HG03039 (cell line): ENCODE data around the gene TMEM125.

Experiments
- ATAC-seq: cut with Tn5 transposase; IDR thresholded peaks from one replicate; pipeline ENCODE4 v1.9.1; 2021; ENCODE audit warnings: mild to moderate bottlenecking, moderate library complexity; ENCODE audit not compliant: unreplicated experiment

The TMEM125 gene

DNA sequence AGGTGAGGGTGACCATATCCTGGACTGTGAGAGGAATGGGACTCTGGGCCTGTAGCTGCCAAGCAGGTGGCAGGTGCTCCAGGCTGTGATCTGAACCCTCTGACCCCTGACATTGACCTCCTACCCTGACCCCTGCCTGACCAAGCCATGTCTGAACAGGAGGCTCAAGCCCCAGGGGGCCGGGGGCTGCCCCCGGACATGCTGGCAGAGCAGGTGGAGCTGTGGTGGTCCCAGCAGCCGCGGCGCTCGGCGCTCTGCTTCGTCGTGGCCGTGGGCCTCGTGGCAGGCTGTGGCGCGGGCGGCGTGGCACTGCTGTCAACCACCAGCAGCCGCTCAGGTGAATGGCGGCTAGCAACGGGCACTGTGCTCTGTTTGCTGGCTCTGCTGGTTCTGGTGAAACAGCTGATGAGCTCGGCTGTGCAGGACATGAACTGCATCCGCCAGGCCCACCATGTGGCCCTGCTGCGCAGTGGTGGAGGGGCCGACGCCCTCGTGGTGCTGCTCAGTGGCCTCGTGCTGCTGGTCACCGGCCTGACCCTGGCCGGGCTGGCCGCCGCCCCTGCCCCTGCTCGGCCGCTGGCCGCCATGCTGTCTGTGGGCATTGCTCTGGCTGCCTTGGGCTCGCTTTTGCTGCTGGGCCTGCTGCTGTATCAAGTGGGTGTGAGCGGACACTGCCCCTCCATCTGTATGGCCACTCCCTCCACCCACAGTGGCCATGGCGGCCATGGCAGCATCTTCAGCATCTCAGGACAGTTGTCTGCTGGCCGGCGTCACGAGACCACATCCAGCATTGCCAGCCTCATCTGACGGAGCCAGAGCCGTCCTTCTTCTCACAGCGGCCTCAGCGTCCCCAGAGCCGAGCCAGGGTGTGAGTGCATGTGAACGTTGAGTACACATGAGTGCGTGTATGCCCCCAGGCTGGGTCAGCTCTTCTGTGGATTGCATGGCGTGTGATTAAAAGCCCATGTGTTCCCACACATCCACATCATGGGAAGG, 3.1 kb downstream of the TMEM125 start:
- no peak for ATAC-seq

DNA sequence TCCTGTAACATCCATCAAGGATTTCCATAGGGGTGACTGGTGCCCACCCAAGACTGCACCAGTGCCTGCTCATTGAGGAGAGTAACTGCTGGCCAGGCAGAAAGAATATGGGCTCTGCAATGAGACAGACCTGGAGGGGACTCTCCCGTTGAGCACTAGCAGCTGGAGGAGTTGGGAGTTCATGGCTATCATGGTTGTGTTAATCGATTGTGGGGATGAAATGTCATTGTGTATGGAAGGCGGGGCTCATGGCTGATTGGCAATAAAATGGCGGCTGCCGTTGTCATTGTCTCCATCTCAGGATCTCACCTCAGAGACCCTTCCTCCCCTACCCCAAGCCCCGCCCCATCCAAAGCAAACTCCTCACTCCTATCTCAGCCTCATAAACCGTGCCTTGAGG, 3.9 kb downstream of the TMEM125 start:
- no peak for ATAC-seq

DNA sequence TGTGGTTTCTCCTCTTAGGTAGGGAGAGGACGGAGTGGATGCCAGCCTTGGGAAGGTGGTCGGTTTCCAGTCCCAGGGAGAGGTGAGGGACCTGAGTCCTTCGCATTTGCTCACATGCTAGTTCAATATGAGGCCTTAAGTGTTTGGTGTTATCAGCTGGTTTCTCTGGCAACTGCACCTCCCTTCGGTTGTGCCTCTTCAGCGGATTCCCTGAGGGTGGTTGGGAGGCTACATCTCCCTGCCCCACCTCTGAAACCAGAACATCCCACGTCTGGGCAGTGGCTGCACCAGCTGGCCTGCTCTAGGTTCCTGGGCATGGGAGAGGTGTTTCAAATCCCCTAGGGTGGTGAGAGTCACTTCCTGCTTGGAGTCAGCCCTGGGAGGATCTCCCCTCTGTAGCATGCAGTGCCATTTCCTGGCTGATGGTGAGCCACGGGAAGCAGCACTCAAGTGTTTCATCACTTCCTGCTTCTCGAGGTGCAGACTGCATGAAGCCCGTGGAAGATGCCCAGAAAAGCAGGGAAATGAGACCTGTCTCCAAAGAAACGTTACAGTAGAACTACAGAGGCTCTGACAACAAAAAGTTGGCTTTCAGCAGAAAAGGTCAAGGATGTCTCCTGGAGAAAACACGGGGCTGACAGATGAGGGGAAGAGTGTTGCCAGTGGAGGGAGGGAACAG, 4.5 kb downstream of the TMEM125 start:
- ATAC-seq: no peak

DNA sequence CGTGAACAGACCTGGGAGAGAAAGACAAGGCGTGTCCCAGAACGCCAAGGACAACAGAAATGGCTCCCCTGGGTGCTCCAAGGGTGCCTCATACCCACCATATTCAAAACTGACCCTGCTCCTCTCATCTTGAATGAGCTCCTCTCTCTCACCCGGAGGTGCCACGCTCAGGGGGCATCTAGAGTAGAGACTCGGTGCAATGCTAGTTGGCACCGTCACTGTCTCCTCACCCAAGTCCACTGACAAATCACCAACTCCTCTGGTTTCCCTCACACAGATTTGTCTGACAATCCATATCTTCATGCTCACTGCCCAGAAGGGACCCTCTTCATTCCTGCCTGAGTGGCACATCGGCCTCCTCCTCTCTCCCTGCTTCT, 5.0 kb downstream of the TMEM125 start:
- ATAC-seq: no peak

DNA sequence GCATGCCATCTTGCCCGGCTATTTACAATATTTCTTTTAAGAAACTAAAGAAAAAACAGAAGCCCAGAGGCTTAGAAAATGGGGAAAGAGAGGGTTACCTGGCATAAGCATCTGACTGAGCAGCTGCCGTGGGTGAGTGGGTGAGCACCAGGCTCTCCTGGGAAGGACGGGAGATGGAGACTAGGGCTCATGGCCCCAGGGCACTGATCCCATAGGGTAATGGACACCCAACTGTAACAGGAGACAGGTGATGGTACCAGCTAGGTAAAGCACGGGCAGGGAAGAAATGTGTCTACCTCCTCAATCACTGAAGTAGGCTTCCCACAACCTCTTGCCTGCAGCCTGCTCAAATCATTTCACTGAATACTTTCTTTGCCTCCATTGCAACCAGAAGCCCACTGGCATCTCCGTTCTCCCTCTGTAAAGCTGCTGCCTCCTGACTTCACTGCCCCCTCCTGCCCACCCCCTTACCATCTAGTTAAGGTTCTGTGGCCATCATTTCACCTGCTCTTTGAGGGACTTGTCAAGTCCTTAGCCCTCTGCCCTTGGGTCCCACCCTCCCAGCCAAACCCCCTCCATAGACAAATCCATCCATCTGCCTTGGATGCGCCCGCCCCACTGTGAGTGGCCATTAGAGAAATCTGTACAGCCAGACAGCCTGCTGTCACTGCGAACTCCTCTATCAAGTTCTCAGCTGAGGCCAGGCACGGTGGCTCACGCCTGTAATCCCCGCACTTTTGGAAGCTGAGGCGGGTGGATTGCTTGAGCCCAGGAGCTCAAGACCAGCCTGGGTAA, 6.2 kb downstream of the TMEM125 start:
- no peak for ATAC-seq

DNA sequence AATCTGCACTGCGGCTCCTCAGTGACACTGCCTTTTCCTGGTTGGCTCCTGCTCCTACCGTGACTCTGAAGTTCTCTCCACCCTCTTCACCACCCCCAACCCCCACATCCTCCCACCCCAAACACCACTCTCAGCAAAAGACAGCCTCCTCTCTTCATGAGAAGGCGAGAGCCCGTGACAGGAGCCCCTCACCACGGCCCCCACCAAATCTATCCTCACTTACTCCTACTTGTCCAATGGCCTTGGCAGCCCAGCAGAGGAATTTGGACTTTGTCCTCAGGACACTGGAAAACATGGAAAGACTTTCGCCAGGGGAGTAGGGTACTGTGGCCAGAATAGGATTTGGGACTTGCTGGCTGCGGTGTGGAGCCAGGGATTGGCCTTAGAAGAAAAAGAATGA, 6.9 kb downstream of the TMEM125 start:
- ATAC-seq: no peak

DNA sequence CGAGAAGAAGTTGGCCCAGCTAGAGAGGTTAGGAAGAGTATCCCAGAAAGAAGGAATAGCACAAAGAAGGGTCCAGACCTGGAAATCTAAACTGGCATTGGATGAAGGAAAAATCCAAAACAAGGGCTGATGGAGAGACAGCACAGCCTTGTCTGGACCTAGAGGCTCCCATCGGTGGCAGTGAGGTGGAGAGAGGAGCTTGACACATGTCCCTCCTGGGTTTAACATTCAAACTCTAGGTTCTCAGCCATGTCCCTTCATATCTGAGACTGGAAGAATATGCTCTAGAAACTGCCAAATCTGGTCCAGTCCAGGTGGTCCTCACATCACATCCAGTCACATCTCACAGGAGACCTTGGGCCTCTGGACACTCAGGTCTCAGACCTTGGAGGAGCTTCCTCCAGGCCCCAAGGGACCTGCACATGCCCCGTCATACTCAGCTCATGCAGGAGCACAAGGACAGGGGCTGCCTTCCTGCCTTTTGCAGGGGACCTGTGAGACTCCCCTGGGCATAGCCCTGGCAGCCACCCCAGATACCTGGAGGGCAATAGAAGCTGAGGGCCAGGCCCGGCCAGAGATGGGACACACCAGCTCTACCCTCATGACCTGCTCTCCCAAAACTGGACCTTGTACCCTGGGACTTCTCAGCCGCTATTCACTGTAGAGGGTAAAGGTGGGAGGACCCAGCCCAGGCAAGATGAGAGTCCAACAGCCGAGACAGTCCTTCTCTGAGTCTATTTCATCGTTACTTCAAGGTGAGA, 7.5 kb downstream of the TMEM125 start:
- no peak for ATAC-seq

DNA sequence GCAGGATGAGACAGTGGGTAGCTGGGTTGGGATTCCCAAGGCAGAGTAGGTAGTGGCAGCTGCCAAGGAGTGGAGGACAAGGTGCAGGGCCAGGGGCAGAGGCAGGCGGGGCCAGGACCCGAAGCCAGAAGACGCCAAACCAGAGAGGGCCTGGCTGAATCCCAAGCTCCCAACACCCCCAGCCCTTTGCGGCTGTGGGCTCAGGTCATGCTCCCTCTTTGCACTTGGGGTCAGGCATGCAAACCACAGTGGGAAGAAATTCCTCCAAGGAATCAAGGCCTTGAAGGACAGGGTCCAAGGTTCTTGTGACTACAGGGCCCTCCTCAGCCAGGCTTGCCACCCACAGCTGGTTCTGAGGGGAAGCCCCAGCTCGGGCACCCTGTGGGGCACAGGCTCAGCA, 9.4 kb downstream of the TMEM125 start:
- no peak for ATAC-seq

DNA sequence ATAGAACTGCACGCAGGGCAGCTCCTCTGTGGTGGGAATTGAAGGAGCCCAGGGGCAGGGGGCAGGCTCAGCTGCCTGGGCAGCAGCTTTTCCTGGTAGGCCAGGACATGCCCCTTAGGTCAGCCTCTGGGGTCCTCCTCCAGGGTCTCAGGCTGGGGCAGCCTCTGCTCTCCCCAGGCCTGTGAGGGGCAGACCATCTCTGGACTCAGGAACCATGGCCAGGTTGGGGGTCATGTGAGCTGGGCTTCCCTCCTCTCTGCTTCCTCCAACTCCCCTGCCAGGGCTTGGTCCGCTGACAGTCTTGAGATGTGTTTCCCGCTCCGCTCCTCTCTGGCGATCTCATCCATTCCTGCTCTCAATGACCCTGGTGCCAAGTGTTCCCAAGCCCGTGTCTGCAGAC, 9.9 kb downstream of the TMEM125 start:
- ATAC-seq: no peak

DNA sequence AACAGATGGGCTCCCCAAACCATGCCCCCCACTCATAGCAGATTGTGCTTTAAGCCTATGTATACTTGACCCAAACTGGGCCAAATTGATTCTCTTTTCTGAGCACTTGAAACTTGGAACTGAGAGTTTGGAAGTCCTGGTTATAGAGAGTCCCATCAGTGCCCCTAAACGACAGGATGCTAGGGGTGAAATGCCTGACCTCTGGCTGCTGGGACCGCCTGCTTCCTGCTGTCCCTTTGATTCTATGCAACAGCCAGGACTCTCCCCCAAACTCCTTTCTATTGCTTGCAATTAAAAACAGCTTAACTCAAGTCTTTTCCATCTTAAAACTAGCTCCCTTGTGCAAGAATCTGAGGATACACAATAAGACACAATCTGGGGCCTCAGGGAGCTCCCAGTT, 10.9 kb downstream of the TMEM125 start:
- ATAC-seq: no peak

DNA sequence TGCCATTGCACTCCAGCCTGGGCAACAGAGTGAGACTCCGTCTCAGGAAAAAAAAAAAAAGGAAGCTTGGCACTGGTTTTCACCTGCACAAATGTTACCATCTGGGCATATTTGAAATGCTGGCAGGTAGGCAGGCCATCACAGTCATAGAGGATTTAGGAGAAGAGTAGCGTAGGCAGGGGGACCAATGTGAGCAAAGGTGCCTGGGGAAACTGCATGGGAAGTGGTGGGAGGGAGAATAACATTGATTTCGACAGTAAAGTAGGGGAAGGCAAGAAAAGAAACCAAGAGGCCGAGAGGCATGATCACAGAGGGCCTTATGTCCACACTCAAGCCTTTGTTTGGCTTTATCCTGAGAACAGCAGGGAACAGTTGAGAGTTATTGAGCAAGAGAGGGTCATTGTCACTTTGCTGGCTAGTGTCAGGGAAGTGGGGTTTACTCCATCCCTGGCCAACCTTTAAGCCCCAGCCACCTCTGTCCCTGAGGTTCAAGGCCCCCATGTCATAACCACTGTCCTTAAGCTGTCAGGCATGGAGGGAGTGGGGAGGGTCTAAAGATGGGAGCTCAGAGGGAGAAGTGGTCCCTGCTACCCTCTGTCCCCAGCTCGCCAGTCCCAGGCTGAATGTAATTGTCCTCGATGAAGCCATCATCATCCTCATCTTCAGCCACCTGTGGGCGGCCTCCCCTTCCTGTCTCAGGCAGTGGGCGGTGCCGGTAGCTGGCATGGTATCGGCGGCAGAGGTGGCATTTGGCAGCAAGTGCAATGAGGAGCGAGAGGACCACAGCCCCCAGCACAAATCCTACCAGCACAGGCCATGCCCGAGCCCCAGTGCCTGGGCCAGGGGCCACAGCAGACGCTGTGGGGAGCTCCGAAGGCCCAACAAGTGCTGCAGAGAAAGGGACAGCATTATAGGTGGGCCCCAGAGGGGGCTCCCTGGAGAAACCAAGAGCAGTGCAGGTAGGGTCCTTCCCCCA, 12.7 kb downstream of the TMEM125 start:
- no peak for ATAC-seq

DNA sequence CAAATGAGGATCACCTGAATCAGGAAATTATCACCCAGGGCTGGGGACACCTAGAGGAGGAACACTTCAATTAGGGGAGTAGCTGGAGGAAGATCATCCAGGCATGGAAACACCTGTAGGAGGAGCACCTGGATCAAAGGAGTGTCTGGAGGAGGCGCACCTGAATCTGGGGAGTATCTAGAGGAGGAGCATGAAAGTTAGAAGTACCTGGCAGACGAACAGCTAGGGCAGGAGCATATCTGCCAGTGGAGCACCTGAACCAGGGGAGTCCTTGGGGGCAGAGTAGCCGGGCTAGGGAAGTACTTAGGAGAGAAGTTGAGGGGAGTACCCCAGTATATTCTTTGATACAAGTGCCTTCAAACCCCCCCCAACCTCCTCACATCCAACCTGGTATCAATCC, 14.3 kb downstream of the TMEM125 start:
- no peak for ATAC-seq

DNA sequence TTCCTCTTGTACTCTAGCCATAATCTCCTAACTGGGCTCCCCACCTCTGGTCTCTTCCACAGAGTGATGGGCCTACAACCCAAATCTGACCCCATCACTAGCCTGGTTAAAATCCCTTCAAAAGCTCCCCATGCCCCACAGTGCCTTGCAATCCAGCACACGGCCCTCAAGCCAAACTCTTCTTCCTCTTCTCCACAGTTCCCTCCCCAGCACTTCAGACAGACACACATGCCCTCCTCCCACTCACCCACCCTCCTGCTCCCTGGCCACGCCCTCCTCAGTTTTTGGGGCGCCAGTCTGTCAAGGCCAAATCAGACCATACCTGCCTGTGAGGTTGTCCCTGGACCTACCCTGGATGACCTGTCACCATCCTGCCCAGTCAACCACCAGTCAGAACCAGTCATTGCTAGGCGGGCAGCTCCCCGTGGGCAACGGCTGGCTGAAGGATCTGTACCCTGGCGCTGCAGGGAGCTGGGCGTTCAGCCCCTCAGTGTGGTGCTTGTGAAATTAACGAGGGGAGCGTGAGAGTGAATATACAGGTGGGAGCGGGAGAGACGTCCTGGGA, 14.8 kb downstream of the TMEM125 start:
- no peak for ATAC-seq

DNA sequence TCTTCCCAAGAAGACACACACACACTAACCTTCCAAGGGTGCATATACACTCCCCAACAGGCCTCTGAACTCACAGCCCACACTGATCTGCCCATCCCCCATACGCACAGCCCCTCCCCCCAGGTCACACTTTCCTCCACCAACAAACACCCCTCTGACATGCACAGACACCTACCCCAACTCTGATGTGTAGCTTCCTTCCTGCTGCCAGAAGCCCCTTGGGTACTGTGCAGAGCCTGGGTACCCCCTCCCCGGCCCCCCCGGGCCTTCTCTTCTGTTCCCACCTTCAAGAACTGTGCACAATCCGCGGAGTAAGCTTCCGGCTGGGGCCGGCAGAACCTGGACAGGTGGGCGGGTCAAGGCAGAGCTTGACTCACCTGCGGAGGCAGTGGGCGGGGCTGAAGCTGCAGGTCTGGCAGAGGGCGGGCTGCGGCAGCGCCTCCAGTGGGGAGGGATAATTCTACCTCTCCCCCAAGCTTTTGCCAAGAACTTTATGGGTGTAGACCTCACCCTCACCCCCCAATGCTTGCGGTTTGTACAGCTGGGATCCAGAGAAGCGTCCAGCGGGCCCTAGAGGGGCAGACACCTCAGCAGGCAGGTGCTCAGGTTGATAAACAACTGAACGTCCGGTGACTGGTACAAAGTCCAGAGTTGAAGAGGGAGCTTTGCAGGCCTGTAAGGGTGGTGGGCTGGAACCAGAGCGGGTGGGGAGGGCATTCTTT, 15.6 kb downstream of the TMEM125 start, which contains the start of gene C1orf210:
Gene C1orf210 (minus strand): TSS at position 313 of the 722 bp plus-strand sequence. CDS start 2,311 bp downstream, outside the sequence.
- ATAC-seq: no peak

DNA sequence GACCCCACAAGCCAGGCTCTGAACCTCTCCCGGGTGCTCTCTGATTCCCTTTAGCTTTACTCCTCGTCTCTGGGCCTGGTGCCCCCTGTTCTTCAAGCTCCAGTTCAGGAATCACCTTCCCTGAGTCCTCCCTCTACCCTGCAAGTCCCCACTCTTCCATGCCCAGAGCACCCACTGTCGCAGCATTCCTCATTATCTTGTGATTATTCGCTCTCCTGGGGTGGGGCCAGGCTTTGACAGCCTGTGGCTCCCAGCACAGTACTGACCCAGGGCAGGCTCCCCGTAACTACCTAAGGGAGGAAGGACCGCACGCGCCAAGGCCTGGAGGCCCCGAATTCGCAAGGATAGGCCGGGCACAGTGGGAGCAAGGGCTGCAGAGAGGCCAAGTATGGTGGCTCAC, 16.3 kb downstream of the TMEM125 start:
- ATAC-seq: no peak

DNA sequence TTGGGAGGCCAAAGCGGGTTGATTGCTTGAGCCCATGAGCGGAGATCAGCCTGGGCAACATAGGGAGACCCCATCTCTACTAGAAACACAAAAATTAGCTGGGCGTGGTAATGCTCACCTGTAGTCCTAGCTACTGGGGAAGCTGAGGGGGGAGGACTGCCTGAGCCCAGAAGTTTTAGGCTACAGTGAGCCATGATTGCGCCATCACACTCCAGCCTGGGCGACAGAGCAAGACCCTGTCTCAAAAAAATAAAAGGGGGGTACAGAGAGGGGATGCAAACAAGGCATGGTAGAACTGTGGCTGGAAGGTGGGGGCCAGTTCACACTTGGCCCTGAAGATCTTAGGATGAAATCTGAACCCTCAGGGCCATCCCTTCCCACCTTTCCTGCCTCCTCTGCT, 16.8 kb downstream of the TMEM125 start:
- no peak for ATAC-seq

DNA sequence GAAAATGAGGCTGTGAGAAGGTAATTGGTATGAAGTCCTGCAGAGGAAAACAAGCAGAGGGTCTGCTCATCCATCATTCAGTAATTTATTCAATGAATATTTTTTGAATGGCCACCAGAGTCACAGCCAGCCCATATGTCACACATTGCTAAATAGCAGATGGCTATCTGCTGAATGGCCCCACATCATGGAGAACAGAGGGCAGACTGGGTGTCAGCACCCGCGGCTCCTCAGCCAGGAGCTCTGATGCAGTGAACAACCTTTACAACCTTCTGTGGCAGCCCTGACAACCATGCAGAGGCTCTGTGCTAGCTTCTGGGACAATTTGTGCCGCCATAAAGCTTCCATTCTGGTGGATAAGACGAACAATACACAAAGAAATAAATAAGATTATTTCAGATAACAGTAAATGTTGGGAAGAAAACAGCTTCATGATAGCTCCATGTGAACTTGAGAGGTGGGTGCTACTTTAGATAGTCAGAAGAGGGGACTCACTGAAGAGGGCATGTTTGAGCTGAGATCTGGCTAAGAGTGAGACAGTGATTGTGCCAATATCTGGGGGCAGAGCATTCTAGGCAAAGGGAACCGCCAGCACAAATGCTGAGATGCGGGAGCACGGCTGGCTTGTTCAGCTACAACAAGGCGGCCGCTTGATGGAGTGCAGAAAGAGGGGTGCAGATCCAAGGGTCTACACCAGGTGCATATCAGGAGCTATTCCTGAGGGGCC, 18.4 kb downstream of the TMEM125 start:
- no peak for ATAC-seq
